GM12892 (cell line): ENCODE results near the gene SUDS3.

Experiments
- POLR2A ChIP-seq: IDR thresholded peaks from 2 replicates; pipeline ENCODE4 v1.6.1; 2011; ENCODE audit warnings: low read depth, low read length, control low read depth
- POLR2AphosphoS5 ChIP-seq: IDR thresholded peaks from 2 replicates; pipeline ENCODE4 v1.6.1; 2011; ENCODE audit warnings: low read depth, low read length, control low read depth
- TAF1 ChIP-seq: IDR thresholded peaks from 2 replicates; pipeline ENCODE4 v1.6.1; 2011; ENCODE audit warnings: low read depth, mild to moderate bottlenecking, control low read depth, low read length, borderline replicate concordance

GRCh38 chr12:118359541-118359915 lies 16.8 kb upstream of the SUDS3 start:
- TF ChIP-seq POLR2AphosphoS5 (no peak), POLR2A (no peak), TAF1 (no peak)
